Smooth muscle cell (in vitro differentiated cells): ENCODE data around the gene SPATA9. TPM values are rescaled to one million over a fixed set of nuclear protein-coding genes. Genes with fewer than 3 reads are reported as not detected.

ENCODE experiments used
- DNase-seq: peaks from one replicate; lab custom pipeline; 2025; ENCODE audit not compliant: unreplicated experiment; lab: John Stamatoyannopoulos, UW
- H2AFZ ChIP-seq: fragments of 200-600 bp; sonication (generic); 2 replicates; pipeline ENCODE4 v1.6.0; 2016; ENCODE audit warnings: antibody characterized with exemption, low read depth, mild to moderate bottlenecking
- H3F3A ChIP-seq: fragments of 200-600 bp; sonication (generic); 2 replicates; pipeline ENCODE4 v1.6.0; 2017; ENCODE audit warnings: antibody characterized with exemption, low read depth
- H3K27ac ChIP-seq: fragments of 200-600 bp; sonication (generic); 2 replicates; pipeline ENCODE4 v1.5.1; 2016; ENCODE audit warnings: low read depth, mild to moderate bottlenecking
- H3K27me3 ChIP-seq: fragments of 200-600 bp; sonication (generic); 2 replicates; pipeline ENCODE4 v1.6.1; 2016; ENCODE audit warnings: low read depth, mild to moderate bottlenecking
- H3K36me3 ChIP-seq: fragments of 200-600 bp; sonication (generic); 2 replicates; pipeline ENCODE4 v1.5.1; 2016; ENCODE audit warnings: low read depth
- H3K4me1 ChIP-seq: fragments of 200-600 bp; sonication (generic); 2 replicates; pipeline ENCODE4 v1.5.1; 2016; ENCODE audit warnings: low read depth
- H3K4me2 ChIP-seq: fragments of 200-600 bp; sonication (generic); 2 replicates; pipeline ENCODE4 v1.6.0; 2016; ENCODE audit warnings: mild to moderate bottlenecking
- H3K4me3 ChIP-seq: fragments of 200-600 bp; sonication (generic); 2 replicates; pipeline ENCODE4 v1.5.1; 2016; ENCODE audit warnings: mild to moderate bottlenecking
- H3K79me2 ChIP-seq: fragments of 200-600 bp; sonication (generic); 2 replicates; pipeline ENCODE4 v1.6.0; 2016; ENCODE audit warnings: low read depth, mild to moderate bottlenecking
- H3K9ac ChIP-seq: fragments of 200-600 bp; sonication (generic); 2 replicates; pipeline ENCODE4 v1.6.0; 2016; ENCODE audit warnings: low read depth
- H3K9me3 ChIP-seq: fragments of 200-600 bp; sonication (generic); replicated peaks from 2 replicates; pipeline ENCODE4 v1.5.1; 2016; ENCODE audit warnings: low read depth
- H4K20me1 ChIP-seq: fragments of 200-600 bp; sonication (generic); 2 replicates; pipeline ENCODE4 v1.6.0; 2016; ENCODE audit warnings: low read depth
- CTCF ChIP-seq: fragments of 200-600 bp; sonication (generic); IDR thresholded peaks from 2 replicates; pipeline ENCODE4 v1.5.1; 2017; ENCODE audit warnings: borderline replicate concordance, mild to moderate bottlenecking, antibody characterized with exemption; ENCODE audit not compliant: insufficient read depth, poor library complexity, severe bottlenecking
- WGBS: methylation state at CpG from one replicate; pipeline ENCODE4 v1.1.7; 2016; ENCODE audit warnings: low lambda C conversion rate; 5-methylcytosine and 5-hydroxymethylcytosine counted together
- polyA plus RNA-seq: library from polyadenylated mRNA; unstranded; fragments of >200 nt; fragmentation: Nextera tagmentation; extraction: Ambion mirVana; gene quantifications from 2 replicates; pipeline ENCODE4 v1.2.1, GENCODE V29; 2016
- total RNA-seq: library from RNA; depleted of rRNA; stranded (reverse); fragments of >200 nt; gene quantifications from 2 replicates; pipeline ENCODE4 v1.2.3, GENCODE V29; 2014

Gene SPATA9
- total and polyA plus RNA-seq, 2 experiments from 2014 or later: not detected

- Histone ChIP-seq H3K36me3 (no peaks in the 10 kb centered on the region), H3K4me3 (peak overlapping the region; percentile 59), H3K79me2 (no peaks in the 10 kb centered on the region), H3K9me3 (no peaks in the 10 kb centered on the region), H4K20me1 (no peaks in the 10 kb centered on the region), H3K9ac (no peak overlapping the region), H3K4me2 (peak overlapping the region; percentile 96), H3K27me3 (peaks cover 36% of the 10 kb centered on the region), H3K27ac (no peak overlapping the region), H3F3A (no peaks in the 10 kb centered on the region), H3K4me1 (peaks cover 22% of the 10 kb centered on the region), H2AFZ (peak overlapping the region; percentile 83)
- no peak for TF ChIP-seq CTCF
- WGBS: 26% methylated on average over 19 of the region's 19 CpGs
- DNase-seq: no peak
Observed at GRCh38 chr5:95619514-95620029, 63.2 kb downstream of the SPATA9 start.

- Histone ChIP-seq H3K4me1 (peaks cover 22% of the 10 kb centered on the region), H3K4me2 (no peak overlapping the region), H3K9me3 (no peaks in the 10 kb centered on the region), H3K79me2 (no peaks in the 10 kb centered on the region), H3K36me3 (no peaks in the 10 kb centered on the region), H3K9ac (no peak overlapping the region), H3K27ac (no peak overlapping the region), H2AFZ (no peak overlapping the region), H4K20me1 (no peaks in the 10 kb centered on the region), H3K4me3 (no peak overlapping the region), H3F3A (no peaks in the 10 kb centered on the region), H3K27me3 (peaks cover 36% of the 10 kb centered on the region)
- no peak for DNase-seq
- TF ChIP-seq CTCF: no peak
- 81% methylated on average over 4 of the region's 4 CpGs for WGBS
Observed at GRCh38 chr5:95619096-95619495, 63.7 kb downstream of the SPATA9 start.

- Histone ChIP-seq H3K9ac (peak overlapping the region; percentile 53), H2AFZ (peak overlapping the region; percentile 48), H3K79me2 (no peaks in the 10 kb centered on the region), H3K36me3 (no peaks in the 10 kb centered on the region), H3K27ac (peak overlapping the region; percentile 90), H3K4me3 (no peak overlapping the region), H3K4me2 (no peak overlapping the region), H3K4me1 (peaks cover 22% of the 10 kb centered on the region), H3K9me3 (no peaks in the 10 kb centered on the region), H4K20me1 (no peaks in the 10 kb centered on the region), H3F3A (no peaks in the 10 kb centered on the region), H3K27me3 (peaks cover 25% of the 10 kb centered on the region)
- 77% methylated on average over 5 of the region's 5 CpGs for WGBS
- DNase-seq: no peak
- TF ChIP-seq CTCF: no peak
Observed at GRCh38 chr5:95617057-95617456, 65.7 kb downstream of the SPATA9 start.

- DNase-seq: no peak
- no peak overlapping the region for H2AFZ ChIP-seq
- no peak overlapping the region for H3K4me2 ChIP-seq
- no peaks in the 10 kb centered on the region for H3K9me3 ChIP-seq
- H3F3A ChIP-seq: no peaks in the 10 kb centered on the region
- no peak overlapping the region for H3K4me3 ChIP-seq
- H3K79me2 ChIP-seq: no peaks in the 10 kb centered on the region
- H3K36me3 ChIP-seq: no peaks in the 10 kb centered on the region
- no peaks in the 10 kb centered on the region for H4K20me1 ChIP-seq
- peaks cover 11% of the 10 kb centered on the region for H3K4me1 ChIP-seq
- no peak overlapping the region for H3K27ac ChIP-seq
- no peak overlapping the region for H3K9ac ChIP-seq
- TF ChIP-seq CTCF: no peak
- H3K27me3 ChIP-seq: peaks cover 11% of the 10 kb centered on the region
- WGBS: 96% methylated on average over 1 of the region's 1 CpG
Observed at GRCh38 chr5:95615164-95615467, 67.7 kb downstream of the SPATA9 start.
